ENCODE measurements around the gene PNPLA6. TPM values are rescaled to one million over a fixed set of nuclear protein-coding genes. Genes with fewer than 3 reads are reported as not detected.

PNPLA6 gene
- total and polyA plus RNA-seq, 2 of the 4 experiments (the other 2 are of a cell fraction) = 17.9 to 52.7 TPM

- no peak for ATAC-seq (ENCODE audit: low read depth)
- no TSS peak for BruUV-seq (replicated peaks)
- 60% methylated on average over 1 of the region's 15 CpGs; no CpG with 5 or more reads in 1 of the 2 experiments for WGBS, 2 experiments (ENCODE audit: extremely low coverage in 2 of 2, insufficient read length in 1 of 2)
- H3K9ac ChIP-seq (ENCODE audit: low read depth, low read length) = no peak overlapping the region
- no peak overlapping the region for H2BK15ac ChIP-seq (ENCODE audit: low read depth, low read length)
- no peak overlapping the region for H3K23ac ChIP-seq (ENCODE audit: low read depth, low read length)
- H2BK120ac ChIP-seq (ENCODE audit: low read depth, low read length) = no peak overlapping the region
- H3K79me1 ChIP-seq (ENCODE audit: low read depth in 1 of 2, low read length in 2 of 2) = peaks cover 0 to 8% of the 10 kb centered on the region in 2 experiments; a peak in 2 of 4 replicates
- H2BK5ac ChIP-seq (ENCODE audit: low read depth, low read length, poor library complexity, severe bottlenecking) = no peak overlapping the region
- H3K4ac ChIP-seq (ENCODE audit: low read depth, low read length) = no peak overlapping the region
- no peaks in the 10 kb centered on the region for H3K9me3 ChIP-seq (ENCODE audit: control insufficient read depth, insufficient read depth, low read length)
- H2AK5ac ChIP-seq (ENCODE audit: low read depth, low read length) = no peak overlapping the region
- peaks cover 4% of the 10 kb centered on the region for H3K9me1 ChIP-seq (ENCODE audit: insufficient read depth, low read length)
- dilution Hi-C loops (cut with HindIII; ENCODE audit: low sequenced_read_pairs, unreplicated experiment) = no loop called here
- no peak overlapping the region for H2BK20ac ChIP-seq (ENCODE audit: low read depth, low read length)
- H2AK9ac ChIP-seq (replicated peaks; ENCODE audit: low read depth, low read length, poor library complexity) = peak overlapping the region; percentile 52
- no peaks in the 10 kb centered on the region for H3K27me3 ChIP-seq (ENCODE audit: control insufficient read depth, insufficient read depth, low read length)
- H4K91ac ChIP-seq (ENCODE audit: insufficient read depth, low read depth, low read length) = no peak overlapping the region
- POLR2A ChIA-PET (ENCODE audit: unreplicated experiment) = no interaction called here
- TF ChIP-seq, protein P1, sequence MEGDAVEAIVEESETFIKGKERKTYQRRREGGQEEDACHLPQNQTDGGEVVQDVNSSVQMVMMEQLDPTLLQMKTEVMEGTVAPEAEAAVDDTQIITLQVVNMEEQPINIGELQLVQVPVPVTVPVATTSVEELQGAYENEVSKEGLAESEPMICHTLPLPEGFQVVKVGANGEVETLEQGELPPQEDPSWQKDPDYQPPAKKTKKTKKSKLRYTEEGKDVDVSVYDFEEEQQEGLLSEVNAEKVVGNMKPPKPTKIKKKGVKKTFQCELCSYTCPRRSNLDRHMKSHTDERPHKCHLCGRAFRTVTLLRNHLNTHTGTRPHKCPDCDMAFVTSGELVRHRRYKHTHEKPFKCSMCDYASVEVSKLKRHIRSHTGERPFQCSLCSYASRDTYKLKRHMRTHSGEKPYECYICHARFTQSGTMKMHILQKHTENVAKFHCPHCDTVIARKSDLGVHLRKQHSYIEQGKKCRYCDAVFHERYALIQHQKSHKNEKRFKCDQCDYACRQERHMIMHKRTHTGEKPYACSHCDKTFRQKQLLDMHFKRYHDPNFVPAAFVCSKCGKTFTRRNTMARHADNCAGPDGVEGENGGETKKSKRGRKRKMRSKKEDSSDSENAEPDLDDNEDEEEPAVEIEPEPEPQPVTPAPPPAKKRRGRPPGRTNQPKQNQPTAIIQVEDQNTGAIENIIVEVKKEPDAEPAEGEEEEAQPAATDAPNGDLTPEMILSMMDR (conservative IDR thresholded peaks at IDR 0.05; ENCODE audit: low read depth, low read length) = no peak
- TF ChIP-seq CHD1 (IDR thresholded peaks at IDR 0.05; ENCODE audit: low read depth, low read length) (no peak), BHLHE40 (IDR thresholded peaks at IDR 0.05; ENCODE audit: low read depth, low read length) (no peak), NFE2L2 (IDR thresholded peaks at IDR 0.05; ENCODE audit: low read depth, low read length) (no peak), MAZ (IDR thresholded peaks at IDR 0.05; ENCODE audit: borderline replicate concordance, low read depth, low read length) (no peak), MAFK (IDR thresholded peaks at IDR 0.05; ENCODE audit: low read depth, low read length) (no peak)
- no peak for DNase-seq
- no peak overlapping the region for H3K56ac ChIP-seq (ENCODE audit: extremely low read depth, insufficient read depth, low read length)
- no peak overlapping the region for H3K14ac ChIP-seq (replicated peaks; ENCODE audit: low read depth, low read length)
- no peak overlapping the region for H3K27ac ChIP-seq (ENCODE audit: insufficient read depth, low read length)
- intact Hi-C loops (cut with micrococcal nuclease) = no loop called here
- in situ Hi-C loops (cut with MboI; ENCODE audit: low sequenced_read_pairs) = no loop called here
- CTCF ChIA-PET = no interaction called here
- no peak overlapping the region for H3K4me2 ChIP-seq (ENCODE audit: low read depth, low read length)
- no peak overlapping the region for H2AFZ ChIP-seq (replicated peaks; ENCODE audit: low read length, poor library complexity)
- H3K4me3 ChIP-seq (ENCODE audit: insufficient read depth, low read depth, low read length) = no peak overlapping the region
- H4K20me1 ChIP-seq (ENCODE audit: insufficient read depth, low read length) = no peaks in the 10 kb centered on the region
- peaks cover 15% of the 10 kb centered on the region for H3K36me3 ChIP-seq (ENCODE audit: control insufficient read depth, insufficient read depth, low read length)
- no peak overlapping the region for H4K8ac ChIP-seq (ENCODE audit: low read depth in 2 of 2, low read length in 2 of 2)
- no peak overlapping the region for H4K5ac ChIP-seq (ENCODE audit: low read depth, low read length)
- H3K4me1 ChIP-seq (ENCODE audit: control insufficient read depth, insufficient read depth, low read length) = peaks cover 8% of the 10 kb centered on the region
- no peak overlapping the region for H3K18ac ChIP-seq (ENCODE audit: low read depth, low read length)
These were observed 6.3 kb upstream of the PNPLA6 start for GRCh38 chr19:7529246-7529600.
